Neural cell (in vitro differentiated cells): Measurements from ENCODE around the gene PCCA. TPM values are rescaled to one million over a fixed set of nuclear protein-coding genes. Genes with fewer than 3 reads are reported as not detected.

Experiments
- H2AFZ ChIP-seq: fragments of 200-600, 300-800 bp; sonication (generic), shearing (Covaris generic); 2 replicates; pipeline ENCODE4 v1.6.0; 2014; ENCODE audit warnings: low read depth, mild to moderate bottlenecking, antibody characterized with exemption, low read length, moderate library complexity
- H3F3A ChIP-seq: fragments of 200-600 bp; shearing (Covaris generic); 2 replicates; pipeline ENCODE4 v1.6.1; 2016; ENCODE audit warnings: mild to moderate bottlenecking, moderate library complexity, mixed read lengths, antibody characterized with exemption, low read length; ENCODE audit not compliant: insufficient read depth, poor library complexity, severe bottlenecking
- H3K27ac ChIP-seq: fragments of 200-600, 300-800 bp; sonication (generic), shearing (Covaris generic); 2 replicates; pipeline ENCODE4 v1.5.1; 2014; ENCODE audit warnings: mild to moderate bottlenecking, low read length, moderate library complexity
- H3K27me3 ChIP-seq: fragments of 300-800, 200-600 bp; sonication (generic), shearing (Covaris generic); 2 replicates; pipeline ENCODE4 v1.6.0; 2014; ENCODE audit warnings: mild to moderate bottlenecking, low read depth, low read length, moderate library complexity; ENCODE audit not compliant: insufficient read depth
- H3K36me3 ChIP-seq: fragments of 300-800, 200-600 bp; sonication (generic), shearing (Covaris generic); 2 replicates; pipeline ENCODE4 v1.5.1; 2014; ENCODE audit warnings: mild to moderate bottlenecking, antibody characterized with exemption, low read length, moderate library complexity; ENCODE audit not compliant: insufficient read depth
- H3K4me2 ChIP-seq: fragments of 300-800, 200-600 bp; sonication (generic), shearing (Covaris generic); 2 replicates; pipeline ENCODE4 v1.6.0; 2014; ENCODE audit warnings: mild to moderate bottlenecking, low read length
- H3K4me3 ChIP-seq: fragments of 300-800, 200-600 bp; sonication (generic), shearing (Covaris generic); 2 replicates; pipeline ENCODE4 v1.5.1; 2014; ENCODE audit warnings: mild to moderate bottlenecking, low read length, moderate library complexity
- H3K79me2 ChIP-seq: fragments of 200-600 bp; shearing (Covaris generic); replicated peaks from 2 replicates; pipeline ENCODE4 v1.6.0; 2014; ENCODE audit warnings: mild to moderate bottlenecking, low read length, moderate library complexity; ENCODE audit not compliant: insufficient read depth
- H3K9ac ChIP-seq: fragments of 300-800, 200-600 bp; sonication (generic), shearing (Covaris generic); 2 replicates; pipeline ENCODE4 v1.6.1; 2016; ENCODE audit warnings: mild to moderate bottlenecking, low read length, mixed read lengths
- H3K9me2 ChIP-seq: fragments of 200-600 bp; shearing (Covaris generic); 2 replicates; pipeline ENCODE4 v1.6.1; 2016; ENCODE audit warnings: mild to moderate bottlenecking, low read length, mixed read lengths; ENCODE audit not compliant: insufficient read depth
- H3K9me3 ChIP-seq: fragments of 200-600, 300-800 bp; sonication (generic), shearing (Covaris generic); 2 replicates; pipeline ENCODE4 v1.6.1; 2016; ENCODE audit warnings: mild to moderate bottlenecking, mixed run types, low read length, moderate library complexity, mixed read lengths
- H4K20me1 ChIP-seq: fragments of 200-600 bp; shearing (Covaris generic); 2 replicates; pipeline ENCODE4 v1.6.1; 2016; ENCODE audit warnings: mild to moderate bottlenecking, mixed run types; ENCODE audit not compliant: insufficient read depth
- CTCF ChIP-seq: fragments of 450-650 bp; IDR thresholded peaks from 2 replicates; pipeline ENCODE4 v1.5.1; 2014; ENCODE audit warnings: antibody characterized with exemption, mild to moderate bottlenecking, moderate library complexity; ENCODE audit not compliant: poor library complexity, severe bottlenecking
- EP300 ChIP-seq: fragments of 450-650 bp; conservative IDR thresholded peaks from 2 replicates; pipeline ENCODE4 v1.6.1; 2014; ENCODE audit warnings: antibody characterized with exemption, mild to moderate bottlenecking, moderate library complexity; ENCODE audit not compliant: poor library complexity, severe bottlenecking
- EZH2 ChIP-seq: fragments of 200-600, 300-800 bp; shearing (Covaris generic), sonication (generic); IDR thresholded peaks from 2 replicates; pipeline ENCODE4 v1.6.1; 2014; ENCODE audit warnings: antibody characterized with exemption, low read length, borderline replicate concordance, mild to moderate bottlenecking; ENCODE audit not compliant: insufficient read depth, poor library complexity, severe bottlenecking
- MXI1 ChIP-seq: fragments of 450-650 bp; conservative IDR thresholded peaks from 2 replicates; pipeline ENCODE4 v1.6.1; 2014; ENCODE audit warnings: antibody characterized with exemption, mild to moderate bottlenecking; ENCODE audit not compliant: poor library complexity, severe bottlenecking
- POLR2AphosphoS5 ChIP-seq: IDR thresholded peaks from 2 replicates; pipeline ENCODE4 v1.6.1; 2012
- RAD21 ChIP-seq: fragments of 450-650 bp; conservative IDR thresholded peaks from 2 replicates; pipeline ENCODE4 v1.6.1; 2014; ENCODE audit warnings: antibody characterized with exemption, mild to moderate bottlenecking, moderate library complexity
- SMC3 ChIP-seq: fragments of 450-650 bp; conservative IDR thresholded peaks from 2 replicates; pipeline ENCODE4 v1.6.1; 2014; ENCODE audit warnings: antibody characterized with exemption, mild to moderate bottlenecking, moderate library complexity; ENCODE audit not compliant: poor library complexity
- TAF1 ChIP-seq: IDR thresholded peaks from 2 replicates; pipeline ENCODE4 v1.6.1; 2012; ENCODE audit warnings: low read depth
- polyA plus RNA-seq: library from polyadenylated mRNA; depleted of rRNA; stranded (reverse); fragments of >200 nt; gene quantifications from 2 replicates; pipeline ENCODE4 v1.2.3, GENCODE V29; 2014
- TF ChIP-seq, protein P1 (sequence below): IDR thresholded peaks from 2 replicates; pipeline ENCODE4 v1.6.1; 2012; ENCODE audit warnings: borderline replicate concordance

PCCA gene
- polyA plus RNA-seq, 1 donor from 2014 or later: 17.0 TPM

DNA sequence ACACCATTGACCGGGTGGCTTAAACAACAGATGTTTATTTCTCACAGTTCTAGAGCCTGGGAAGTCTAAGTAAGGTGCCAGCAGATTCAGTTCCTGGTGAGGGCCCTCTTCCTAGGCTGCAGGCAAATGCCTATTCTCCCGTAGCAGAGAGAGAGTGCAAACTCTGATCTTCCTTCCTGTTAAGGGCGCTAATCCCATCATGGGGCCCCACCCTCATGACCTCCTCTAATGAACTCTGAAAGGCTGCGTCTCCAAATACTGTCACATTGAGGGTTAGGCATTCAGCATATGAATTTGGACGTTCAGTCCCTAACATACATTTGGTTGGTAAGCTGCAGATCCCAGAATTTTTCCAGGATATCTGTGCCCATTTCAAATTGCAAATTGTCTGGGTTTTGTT lies 370.9 kb downstream of the PCCA start:
- no peaks in the 10 kb centered on the region for H3F3A ChIP-seq
- TF ChIP-seq SMC3: no peak
- no peak for TF ChIP-seq MXI1
- no peak for TF ChIP-seq POLR2AphosphoS5
- no peak for TF ChIP-seq TAF1
- TF ChIP-seq CTCF: no peak
- no peak for TF ChIP-seq EZH2
- TF ChIP-seq, protein P1, sequence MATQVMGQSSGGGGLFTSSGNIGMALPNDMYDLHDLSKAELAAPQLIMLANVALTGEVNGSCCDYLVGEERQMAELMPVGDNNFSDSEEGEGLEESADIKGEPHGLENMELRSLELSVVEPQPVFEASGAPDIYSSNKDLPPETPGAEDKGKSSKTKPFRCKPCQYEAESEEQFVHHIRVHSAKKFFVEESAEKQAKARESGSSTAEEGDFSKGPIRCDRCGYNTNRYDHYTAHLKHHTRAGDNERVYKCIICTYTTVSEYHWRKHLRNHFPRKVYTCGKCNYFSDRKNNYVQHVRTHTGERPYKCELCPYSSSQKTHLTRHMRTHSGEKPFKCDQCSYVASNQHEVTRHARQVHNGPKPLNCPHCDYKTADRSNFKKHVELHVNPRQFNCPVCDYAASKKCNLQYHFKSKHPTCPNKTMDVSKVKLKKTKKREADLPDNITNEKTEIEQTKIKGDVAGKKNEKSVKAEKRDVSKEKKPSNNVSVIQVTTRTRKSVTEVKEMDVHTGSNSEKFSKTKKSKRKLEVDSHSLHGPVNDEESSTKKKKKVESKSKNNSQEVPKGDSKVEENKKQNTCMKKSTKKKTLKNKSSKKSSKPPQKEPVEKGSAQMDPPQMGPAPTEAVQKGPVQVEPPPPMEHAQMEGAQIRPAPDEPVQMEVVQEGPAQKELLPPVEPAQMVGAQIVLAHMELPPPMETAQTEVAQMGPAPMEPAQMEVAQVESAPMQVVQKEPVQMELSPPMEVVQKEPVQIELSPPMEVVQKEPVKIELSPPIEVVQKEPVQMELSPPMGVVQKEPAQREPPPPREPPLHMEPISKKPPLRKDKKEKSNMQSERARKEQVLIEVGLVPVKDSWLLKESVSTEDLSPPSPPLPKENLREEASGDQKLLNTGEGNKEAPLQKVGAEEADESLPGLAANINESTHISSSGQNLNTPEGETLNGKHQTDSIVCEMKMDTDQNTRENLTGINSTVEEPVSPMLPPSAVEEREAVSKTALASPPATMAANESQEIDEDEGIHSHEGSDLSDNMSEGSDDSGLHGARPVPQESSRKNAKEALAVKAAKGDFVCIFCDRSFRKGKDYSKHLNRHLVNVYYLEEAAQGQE: no peak
- TF ChIP-seq RAD21: no peak
- no peak for TF ChIP-seq EP300

GRCh38 chr13:100460266-100460665 lies 371.4 kb downstream of the PCCA start:
- Histone ChIP-seq H2AFZ (no peak overlapping the region), H3K9me3 (no peaks in the 10 kb centered on the region), H3K36me3 (no peaks in the 10 kb centered on the region)

More for the DNA sequence above, 370.9 kb downstream of the PCCA start:
- H3K79me2 ChIP-seq: no peaks in the 10 kb centered on the region
- H3K9me2 ChIP-seq: no peaks in the 10 kb centered on the region
- H3K4me3 ChIP-seq: no peak overlapping the region
- H3K9ac ChIP-seq: no peak overlapping the region
- H4K20me1 ChIP-seq: no peaks in the 10 kb centered on the region
- no peaks in the 10 kb centered on the region for H3K36me3 ChIP-seq
- no peak overlapping the region for H2AFZ ChIP-seq
- no peaks in the 10 kb centered on the region for H3K9me3 ChIP-seq
- no peaks in the 10 kb centered on the region for H3K27me3 ChIP-seq
- no peak overlapping the region for H3K4me2 ChIP-seq
- H3K27ac ChIP-seq: no peak overlapping the region

More at GRCh38 chr13:100460266-100460665, 371.4 kb downstream of the PCCA start:
- H4K20me1 ChIP-seq: no peaks in the 10 kb centered on the region
- no peaks in the 10 kb centered on the region for H3F3A ChIP-seq
- no peak for TF ChIP-seq POLR2AphosphoS5
- TF ChIP-seq RAD21: no peak
- TF ChIP-seq, protein P1: no peak
- no peak for TF ChIP-seq CTCF
- TF ChIP-seq MXI1: no peak
- no peak for TF ChIP-seq EP300
- no peak for TF ChIP-seq EZH2
- TF ChIP-seq TAF1: no peak
- no peak for TF ChIP-seq SMC3
- no peak overlapping the region for H3K4me2 ChIP-seq
- no peak overlapping the region for H3K27ac ChIP-seq
- no peaks in the 10 kb centered on the region for H3K27me3 ChIP-seq
- no peak overlapping the region for H3K9ac ChIP-seq
- no peaks in the 10 kb centered on the region for H3K79me2 ChIP-seq
- no peak overlapping the region for H3K4me3 ChIP-seq
- no peaks in the 10 kb centered on the region for H3K9me2 ChIP-seq
